HL-60 (cell line): ENCODE results near the gene C5AR2.

Experiments
- GABPA ChIP-seq: IDR thresholded peaks from 2 replicates; pipeline ENCODE4 v1.6.1; 2012; ENCODE audit warnings: low read depth
- POLR2AphosphoS5 ChIP-seq: IDR thresholded peaks from 2 replicates; pipeline ENCODE4 v1.6.1; 2012; ENCODE audit warnings: low read depth
- SPI1 ChIP-seq: IDR thresholded peaks from 2 replicates; pipeline ENCODE4 v1.6.1; 2012; ENCODE audit warnings: low read depth, mild to moderate bottlenecking, borderline replicate concordance
- TF ChIP-seq, protein P1 (sequence below): IDR thresholded peaks from one replicate; pipeline ENCODE4 v1.5.1; 2011; ENCODE audit warnings: low read length, control low read depth, inconsistent platforms; ENCODE audit not compliant: insufficient read depth
- TF ChIP-seq, protein P2 (sequence below): IDR thresholded peaks from 2 replicates; pipeline ENCODE4 v1.6.1; 2012; ENCODE audit warnings: low read depth; ENCODE audit not compliant: insufficient replicate concordance

DNA sequence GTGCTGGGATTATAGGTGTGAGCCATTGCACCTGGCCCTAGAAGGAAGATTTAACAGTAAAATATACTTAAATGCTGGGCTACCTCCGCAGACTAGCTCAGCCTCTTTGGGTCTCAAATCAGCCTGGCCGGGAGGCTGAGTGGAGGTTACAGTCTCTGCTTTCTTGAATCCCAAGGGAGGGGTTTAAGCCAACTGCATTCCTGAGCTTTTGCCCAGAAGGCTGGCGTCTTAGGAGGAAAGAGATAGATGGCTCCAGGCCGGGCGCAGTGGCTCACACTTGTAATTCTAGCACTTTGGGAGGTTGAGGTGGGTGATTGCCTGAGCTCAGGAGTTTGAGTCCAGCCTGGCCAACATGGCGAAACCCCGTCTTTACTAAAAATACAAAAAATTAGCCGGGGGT lies 22.9 kb upstream of the C5AR2 start:
- TF ChIP-seq, protein P1, sequence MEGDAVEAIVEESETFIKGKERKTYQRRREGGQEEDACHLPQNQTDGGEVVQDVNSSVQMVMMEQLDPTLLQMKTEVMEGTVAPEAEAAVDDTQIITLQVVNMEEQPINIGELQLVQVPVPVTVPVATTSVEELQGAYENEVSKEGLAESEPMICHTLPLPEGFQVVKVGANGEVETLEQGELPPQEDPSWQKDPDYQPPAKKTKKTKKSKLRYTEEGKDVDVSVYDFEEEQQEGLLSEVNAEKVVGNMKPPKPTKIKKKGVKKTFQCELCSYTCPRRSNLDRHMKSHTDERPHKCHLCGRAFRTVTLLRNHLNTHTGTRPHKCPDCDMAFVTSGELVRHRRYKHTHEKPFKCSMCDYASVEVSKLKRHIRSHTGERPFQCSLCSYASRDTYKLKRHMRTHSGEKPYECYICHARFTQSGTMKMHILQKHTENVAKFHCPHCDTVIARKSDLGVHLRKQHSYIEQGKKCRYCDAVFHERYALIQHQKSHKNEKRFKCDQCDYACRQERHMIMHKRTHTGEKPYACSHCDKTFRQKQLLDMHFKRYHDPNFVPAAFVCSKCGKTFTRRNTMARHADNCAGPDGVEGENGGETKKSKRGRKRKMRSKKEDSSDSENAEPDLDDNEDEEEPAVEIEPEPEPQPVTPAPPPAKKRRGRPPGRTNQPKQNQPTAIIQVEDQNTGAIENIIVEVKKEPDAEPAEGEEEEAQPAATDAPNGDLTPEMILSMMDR, result no peak
- TF ChIP-seq POLR2AphosphoS5 (no peak), GABPA (no peak), SPI1 (no peak)
- TF ChIP-seq, protein P2, sequence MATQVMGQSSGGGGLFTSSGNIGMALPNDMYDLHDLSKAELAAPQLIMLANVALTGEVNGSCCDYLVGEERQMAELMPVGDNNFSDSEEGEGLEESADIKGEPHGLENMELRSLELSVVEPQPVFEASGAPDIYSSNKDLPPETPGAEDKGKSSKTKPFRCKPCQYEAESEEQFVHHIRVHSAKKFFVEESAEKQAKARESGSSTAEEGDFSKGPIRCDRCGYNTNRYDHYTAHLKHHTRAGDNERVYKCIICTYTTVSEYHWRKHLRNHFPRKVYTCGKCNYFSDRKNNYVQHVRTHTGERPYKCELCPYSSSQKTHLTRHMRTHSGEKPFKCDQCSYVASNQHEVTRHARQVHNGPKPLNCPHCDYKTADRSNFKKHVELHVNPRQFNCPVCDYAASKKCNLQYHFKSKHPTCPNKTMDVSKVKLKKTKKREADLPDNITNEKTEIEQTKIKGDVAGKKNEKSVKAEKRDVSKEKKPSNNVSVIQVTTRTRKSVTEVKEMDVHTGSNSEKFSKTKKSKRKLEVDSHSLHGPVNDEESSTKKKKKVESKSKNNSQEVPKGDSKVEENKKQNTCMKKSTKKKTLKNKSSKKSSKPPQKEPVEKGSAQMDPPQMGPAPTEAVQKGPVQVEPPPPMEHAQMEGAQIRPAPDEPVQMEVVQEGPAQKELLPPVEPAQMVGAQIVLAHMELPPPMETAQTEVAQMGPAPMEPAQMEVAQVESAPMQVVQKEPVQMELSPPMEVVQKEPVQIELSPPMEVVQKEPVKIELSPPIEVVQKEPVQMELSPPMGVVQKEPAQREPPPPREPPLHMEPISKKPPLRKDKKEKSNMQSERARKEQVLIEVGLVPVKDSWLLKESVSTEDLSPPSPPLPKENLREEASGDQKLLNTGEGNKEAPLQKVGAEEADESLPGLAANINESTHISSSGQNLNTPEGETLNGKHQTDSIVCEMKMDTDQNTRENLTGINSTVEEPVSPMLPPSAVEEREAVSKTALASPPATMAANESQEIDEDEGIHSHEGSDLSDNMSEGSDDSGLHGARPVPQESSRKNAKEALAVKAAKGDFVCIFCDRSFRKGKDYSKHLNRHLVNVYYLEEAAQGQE, result no peak
